SH-SY5Y (cell line): ENCODE results near the gene ADAMTS5.

Experiments used
- GATA2 ChIP-seq: IDR thresholded peaks from 2 replicates; pipeline ENCODE4 v1.6.1; 2011; ENCODE audit warnings: mild to moderate bottlenecking, low read depth, low read length
- GATA3 ChIP-seq: IDR thresholded peaks from 2 replicates; pipeline ENCODE4 v1.6.1; 2011; ENCODE audit warnings: low read depth, mild to moderate bottlenecking, low read length, moderate library complexity

- TF ChIP-seq GATA2 (no peak), GATA3 (no peak)
Observed at GRCh38 chr21:26983576-26983975, 16.7 kb upstream of the ADAMTS5 start.
